Gastroesophageal sphincter (tissue), 4 donors: ENCODE measurements around the gene DMD. TPM values are rescaled to one million over a fixed set of nuclear protein-coding genes. Genes with fewer than 3 reads are reported as not detected.

Experiments used
- ATAC-seq: fragments of 150-250 bp; one replicate; pipeline ENCODE4 v1.9.1; 2016; ENCODE audit warnings: mild to moderate bottlenecking, moderate library complexity
- H3K27ac ChIP-seq, 4 donors: fragments of 200-600 bp; sonication (generic) in 3 of 4; 1 replicate in 3 of 4; 2 replicates in 1 of 4; pipeline ENCODE4 v1.5.1; 2016 to 2019
- H3K27me3 ChIP-seq: fragments of 200-600 bp; sonication (generic); one replicate; pipeline ENCODE4 v1.5.1; 2019
- H3K36me3 ChIP-seq, 2 donors: fragments of 200-600 bp; sonication (generic); one replicate each; pipeline ENCODE4 v1.5.1; 2019; ENCODE audit warnings: control low read depth in 1 of 2
- H3K4me1 ChIP-seq, 3 donors: fragments of 200-600 bp; sonication (generic); 1 replicate in 2 of 3; 2 replicates in 1 of 3; pipeline ENCODE4 v1.5.1; 2016 to 2019; ENCODE audit warnings: control low read depth in 2 of 3
- H3K4me3 ChIP-seq, 2 donors: fragments of 200-600 bp; sonication (generic); one replicate each; pipeline ENCODE4 v1.5.1; 2019; ENCODE audit warnings: mild to moderate bottlenecking in 1 of 2, moderate library complexity in 1 of 2
- H3K9me3 ChIP-seq, 3 donors: fragments of 200-600 bp; sonication (generic); one replicate each; pipeline ENCODE4 v1.5.1; 2017 to 2019; ENCODE audit warnings: control low read depth in 2 of 3
- CTCF ChIP-seq, 4 experiments: fragments of 200-600 bp in 2 of 4; fragments of 450-650 bp in 2 of 4; sonication (generic) in 1 of 4; IDR thresholded peaks; one replicate each; pipeline ENCODE4 v1.5.1; 2017 to 2019; ENCODE audit warnings: antibody characterized with exemption in 4 of 4, mild to moderate bottlenecking in 2 of 4, moderate library complexity in 2 of 4
- EP300 ChIP-seq: sonication (generic); formaldehyde crosslinking; IDR thresholded peaks from one replicate; pipeline ENCODE4 v1.6.1; 2017; ENCODE audit warnings: antibody characterized with exemption, mild to moderate bottlenecking
- POLR2A ChIP-seq, 2 donors: fragments of 450-650 bp; IDR thresholded peaks; one replicate each; pipeline ENCODE4 v1.6.1; 2017; ENCODE audit warnings: antibody characterized with exemption in 2 of 2, mild to moderate bottlenecking in 2 of 2, moderate library complexity in 1 of 2
- POLR2AphosphoS5 ChIP-seq: sonication (generic); formaldehyde crosslinking; IDR thresholded peaks from one replicate; pipeline ENCODE4 v1.6.1; 2017; ENCODE audit warnings: antibody characterized with exemption
- WGBS, 2 donors: methylation state at CpG; one replicate each; pipeline ENCODE4 v1.1.5; 2018; ENCODE audit warnings: low coverage in 1 of 2; 5-methylcytosine and 5-hydroxymethylcytosine counted together
- total RNA-seq, 4 donors: library from RNA; depleted of rRNA; stranded (reverse); fragments of >200 nt; gene quantifications; one replicate each; pipeline ENCODE4 v1.1.0, GENCODE V29; 2016

DMD gene
- total RNA-seq, 4 donors from 2014 or later: 111 to 225 (median 183) TPM

GRCh38 chrX:31272472-31272775 lies 1938.9 kb downstream of the DMD start:
- no peaks in the 10 kb centered on the region for H3K36me3 ChIP-seq
- 47 to 60% methylated on average over 2 of the region's 4 CpGs for whole genome bisulfite sequencing, 2 donors
- no peak for ATAC-seq

GRCh38 chrX:31271615-31272471 lies 1939.5 kb downstream of the DMD start:
- Histone ChIP-seq H3K9me3 (no peaks in the 10 kb centered on the region), H3K4me1 (no peaks in the 10 kb centered on the region), H3K27ac (no peak overlapping the region), H3K4me3 (no peak overlapping the region), H3K36me3 (no peaks in the 10 kb centered on the region), H3K27me3 (no peaks in the 10 kb centered on the region)
- ATAC-seq: no peak
- WGBS, 2 donors: 80 to 91% methylated on average over 4 to 6 of the region's 7 CpGs
- no peak for TF ChIP-seq POLR2AphosphoS5
- TF ChIP-seq EP300: no peak
- no peak for TF ChIP-seq CTCF (IDR thresholded peaks at IDR 0.05)
- no peak for TF ChIP-seq POLR2A (IDR thresholded peaks at IDR 0.05)

More at GRCh38 chrX:31272472-31272775, 1938.9 kb downstream of the DMD start:
- TF ChIP-seq EP300 (no peak), POLR2A (IDR thresholded peaks at IDR 0.05) (no peak), CTCF (IDR thresholded peaks at IDR 0.05) (no peak), POLR2AphosphoS5 (no peak)
- H3K4me1 ChIP-seq: no peaks in the 10 kb centered on the region
- H3K27ac ChIP-seq: no peak overlapping the region
- no peaks in the 10 kb centered on the region for H3K9me3 ChIP-seq
- no peak overlapping the region for H3K4me3 ChIP-seq
- H3K27me3 ChIP-seq: no peaks in the 10 kb centered on the region

- Histone ChIP-seq H3K27me3 (no peaks in the 10 kb centered on the region), H3K4me3 (no peak overlapping the region), H3K27ac (no peak overlapping the region), H3K9me3 (no peaks in the 10 kb centered on the region), H3K36me3 (no peaks in the 10 kb centered on the region), H3K4me1 (no peaks in the 10 kb centered on the region)
- TF ChIP-seq POLR2AphosphoS5 (no peak), CTCF (IDR thresholded peaks at IDR 0.05) (no peak), POLR2A (IDR thresholded peaks at IDR 0.05) (no peak), EP300 (no peak)
- ATAC-seq: no peak
- WGBS, 2 donors: 71 to 100% methylated on average over 1 to 2 of the region's 3 CpGs
Observed at GRCh38 chrX:31269914-31270313, 1941.4 kb downstream of the DMD start.

GRCh38 chrX:31268359-31268758 lies 1943.0 kb downstream of the DMD start:
- no peaks in the 10 kb centered on the region for H3K36me3 ChIP-seq
- H3K9me3 ChIP-seq: no peaks in the 10 kb centered on the region
- no peak for ATAC-seq
- WGBS, 2 donors: 62 to 69% methylated on average over 3 to 4 of the region's 4 CpGs
- TF ChIP-seq CTCF (IDR thresholded peaks at IDR 0.05): peak in 1 of 4 experiments; percentile 11
- TF ChIP-seq EP300: no peak
- H3K4me1 ChIP-seq: no peaks in the 10 kb centered on the region
- no peak overlapping the region for H3K27ac ChIP-seq
- H3K4me3 ChIP-seq: no peak overlapping the region
- H3K27me3 ChIP-seq: no peaks in the 10 kb centered on the region
